GM23338 (cell line): ENCODE data around the gene SEC14L6. TPM values are rescaled to one million over a fixed set of nuclear protein-coding genes. Genes with fewer than 3 reads are reported as not detected.

Experiments
- ATAC-seq: fragments of 200-7000 bp; cut with Tn5 transposase; 3 replicates; pipeline ENCODE4 v1.9.1; 2020
- DNase-seq: peaks from one replicate; pipeline ENCODE4 v3.0.0-alpha.2; 2015; ENCODE audit warnings: low spot score
- H2AFZ ChIP-seq: fragments of 200-600 bp; sonication (generic); 2 replicates; pipeline ENCODE4 v1.8.0; 2016; ENCODE audit warnings: antibody characterized with exemption, mild to moderate bottlenecking, moderate library complexity
- H3F3A ChIP-seq: fragments of 200-600 bp; sonication (generic); replicated peaks from 2 replicates; pipeline ENCODE4 v1.8.0; 2017; ENCODE audit warnings: antibody characterized with exemption, mixed run types, low read depth
- H3K27ac ChIP-seq: fragments of 200-600 bp; sonication (generic); 2 replicates; pipeline ENCODE4 v1.6.1; 2016; ENCODE audit warnings: low read depth
- H3K27me3 ChIP-seq: fragments of 200-600 bp; sonication (generic); 2 replicates; pipeline ENCODE4 v1.8.0; 2016; ENCODE audit warnings: mild to moderate bottlenecking, mixed run types, moderate library complexity; ENCODE audit not compliant: insufficient read depth
- H3K36me3 ChIP-seq: fragments of 200-600 bp; sonication (generic); 2 replicates; pipeline ENCODE4 v1.8.0; 2016; ENCODE audit warnings: mild to moderate bottlenecking; ENCODE audit not compliant: insufficient read depth
- H3K4me1 ChIP-seq: fragments of 200-600 bp; sonication (generic); 2 replicates; pipeline ENCODE4 v1.8.0; 2016; ENCODE audit warnings: mild to moderate bottlenecking, moderate library complexity; ENCODE audit not compliant: insufficient read depth
- H3K4me2 ChIP-seq: fragments of 200-600 bp; sonication (generic); 2 replicates; pipeline ENCODE4 v1.7.1; 2017; ENCODE audit warnings: mixed run types
- H3K4me3 ChIP-seq: fragments of 200-600 bp; sonication (generic); 2 replicates; pipeline ENCODE4 v1.6.1; 2016; ENCODE audit warnings: mixed run types
- H3K79me2 ChIP-seq: fragments of 200-600 bp; sonication (generic); replicated peaks from 2 replicates; pipeline ENCODE4 v1.8.0; 2017; ENCODE audit warnings: mild to moderate bottlenecking; ENCODE audit not compliant: insufficient read depth
- H3K9me2 ChIP-seq: fragments of 200-600 bp; sonication (generic); 2 replicates; pipeline ENCODE4 v1.8.0; 2017; ENCODE audit not compliant: insufficient read depth
- H4K20me1 ChIP-seq: fragments of 200-600 bp; sonication (generic); replicated peaks from 2 replicates; pipeline ENCODE4 v1.8.0; 2017; ENCODE audit warnings: mild to moderate bottlenecking; ENCODE audit not compliant: insufficient read depth
- H3K27ac Mint-ChIP-seq: 2 replicates; pipeline ENCODE4 v1.8.0; 2020; ENCODE audit warnings: inconsistent platforms, mild to moderate bottlenecking, moderate library complexity, mixed read lengths
- H3K27me3 Mint-ChIP-seq: 3 replicates; pipeline ENCODE4 v1.8.0; 2022; ENCODE audit warnings: low read depth, mild to moderate bottlenecking, moderate library complexity, mixed read lengths, inconsistent platforms; ENCODE audit not compliant: insufficient read depth, poor library complexity
- H3K36me3 Mint-ChIP-seq: 3 replicates; pipeline ENCODE4 v1.8.0; 2021; ENCODE audit warnings: low read depth, mild to moderate bottlenecking, inconsistent platforms, moderate library complexity, mixed read lengths
- H3K4me1 Mint-ChIP-seq: 3 replicates; pipeline ENCODE4 v1.8.0; 2020; ENCODE audit warnings: mild to moderate bottlenecking, inconsistent platforms, mixed read lengths
- H3K4me3 Mint-ChIP-seq: 3 replicates; pipeline ENCODE4 v1.8.0; 2021; ENCODE audit warnings: moderate library complexity, mild to moderate bottlenecking, inconsistent platforms, mixed read lengths
- H3K9me3 Mint-ChIP-seq: 3 replicates; pipeline ENCODE4 v1.8.0; 2020; ENCODE audit warnings: moderate library complexity, mild to moderate bottlenecking, inconsistent platforms, mixed read lengths
- ETS1 ChIP-seq: IDR thresholded peaks from 2 replicates; pipeline ENCODE4 v1.6.1; 2016; ENCODE audit warnings: antibody characterized with exemption
- ZNF114 ChIP-seq: fragments of 250-450 bp; sonication (Bioruptor Pico); IDR thresholded peaks from 2 replicates; pipeline ENCODE4 v1.5.0; 2020; ENCODE audit warnings: mild to moderate bottlenecking, moderate library complexity
- ZNF331 ChIP-seq: fragments of 250-450 bp; sonication (Bioruptor Pico); IDR thresholded peaks from 2 replicates; pipeline ENCODE4 v1.5.0; 2020; ENCODE audit warnings: low read depth, mild to moderate bottlenecking, moderate library complexity
- ZNF462 ChIP-seq: fragments of 250-450 bp; sonication (Bioruptor Pico); IDR thresholded peaks from 2 replicates; pipeline ENCODE4 v1.5.0; 2020; ENCODE audit warnings: mild to moderate bottlenecking, moderate library complexity
- polyA plus RNA-seq: library from polyadenylated mRNA; unstranded; fragments of >200 nt; fragmentation: Nextera tagmentation; extraction: Ambion mirVana; gene quantifications from 2 replicates; pipeline ENCODE4 v1.2.1, GENCODE V29; 2016
- total RNA-seq: library from RNA; depleted of rRNA; stranded (reverse); fragments of >200 nt; shearing (Covaris generic); gene quantifications from 2 replicates; pipeline ENCODE4 v1.2.3, GENCODE V29; 2014

Gene SEC14L6
- total and polyA plus RNA-seq, 2 experiments from 2014 or later: 0.84 to 2.1 TPM

- Histone ChIP-seq H3K27me3 (no peaks in the 10 kb centered on the region), H3K27ac (no peak overlapping the region), H3K9me2 (no peaks in the 10 kb centered on the region), H3K79me2 (no peaks in the 10 kb centered on the region), H3K4me2 (peak overlapping the region; percentile 92), H3K36me3 (peaks cover 6% of the 10 kb centered on the region; the same call in 1 of the 2 replicates), H3F3A (peaks cover 9% of the 10 kb centered on the region), H3K4me1 (peaks cover 9% of the 10 kb centered on the region; the same call in 1 of the 2 replicates), H2AFZ (no peak overlapping the region), H3K4me3 (peak overlapping the region; percentile 74), H4K20me1 (no peaks in the 10 kb centered on the region; the same call in 1 of the 2 replicates)
- no peak overlapping the region for H3K27ac Mint-ChIP-seq
- H3K4me3 Mint-ChIP-seq: peak overlapping the region; percentile 69
- no peaks in the 10 kb centered on the region for H3K9me3 Mint-ChIP-seq
- H3K27me3 Mint-ChIP-seq: peaks cover 15% of the 10 kb centered on the region
- H3K4me1 Mint-ChIP-seq: peaks cover 21% of the 10 kb centered on the region
- DNase-seq (peak; percentile 30), ATAC-seq (peak; percentile 11)
- TF ChIP-seq ETS1: no peak
- no peak for TF ChIP-seq ZNF331 (CRISPR knock-in tag)
- TF ChIP-seq ZNF114 (CRISPR knock-in tag): no peak
- TF ChIP-seq ZNF462 (CRISPR knock-in tag): no peak
- H3K36me3 Mint-ChIP-seq: peaks cover 29% of the 10 kb centered on the region
Observed at GRCh38 chr22:30573594-30574094, 27.1 kb upstream of the SEC14L6 start.
